HG02870 (cell line): ENCODE results near the gene FUBP3.

Source experiments
- ATAC-seq: cut with Tn5 transposase; IDR thresholded peaks from one replicate; pipeline ENCODE4 v1.9.1; 2021; ENCODE audit warnings: mild to moderate bottlenecking, moderate library complexity; ENCODE audit not compliant: unreplicated experiment

FUBP3 gene, protein sequence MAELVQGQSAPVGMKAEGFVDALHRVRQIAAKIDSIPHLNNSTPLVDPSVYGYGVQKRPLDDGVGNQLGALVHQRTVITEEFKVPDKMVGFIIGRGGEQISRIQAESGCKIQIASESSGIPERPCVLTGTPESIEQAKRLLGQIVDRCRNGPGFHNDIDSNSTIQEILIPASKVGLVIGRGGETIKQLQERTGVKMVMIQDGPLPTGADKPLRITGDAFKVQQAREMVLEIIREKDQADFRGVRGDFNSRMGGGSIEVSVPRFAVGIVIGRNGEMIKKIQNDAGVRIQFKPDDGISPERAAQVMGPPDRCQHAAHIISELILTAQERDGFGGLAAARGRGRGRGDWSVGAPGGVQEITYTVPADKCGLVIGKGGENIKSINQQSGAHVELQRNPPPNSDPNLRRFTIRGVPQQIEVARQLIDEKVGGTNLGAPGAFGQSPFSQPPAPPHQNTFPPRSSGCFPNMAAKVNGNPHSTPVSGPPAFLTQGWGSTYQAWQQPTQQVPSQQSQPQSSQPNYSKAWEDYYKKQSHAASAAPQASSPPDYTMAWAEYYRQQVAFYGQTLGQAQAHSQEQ

GRCh38 chr9:130578865-130579737, at the start of gene FUBP3:
TSS of gene FUBP3 (plus strand) at chr9:130579577. CDS start at chr9:130579681, 104 bp downstream.
- ATAC-seq: peak; percentile 83

GRCh38 chr9:130530938-130531337, 48.4 kb upstream of the FUBP3 start:
- ATAC-seq: no peak

GRCh38 chr9:130531670-130532069, 47.7 kb upstream of the FUBP3 start:
- ATAC-seq: no peak

DNA sequence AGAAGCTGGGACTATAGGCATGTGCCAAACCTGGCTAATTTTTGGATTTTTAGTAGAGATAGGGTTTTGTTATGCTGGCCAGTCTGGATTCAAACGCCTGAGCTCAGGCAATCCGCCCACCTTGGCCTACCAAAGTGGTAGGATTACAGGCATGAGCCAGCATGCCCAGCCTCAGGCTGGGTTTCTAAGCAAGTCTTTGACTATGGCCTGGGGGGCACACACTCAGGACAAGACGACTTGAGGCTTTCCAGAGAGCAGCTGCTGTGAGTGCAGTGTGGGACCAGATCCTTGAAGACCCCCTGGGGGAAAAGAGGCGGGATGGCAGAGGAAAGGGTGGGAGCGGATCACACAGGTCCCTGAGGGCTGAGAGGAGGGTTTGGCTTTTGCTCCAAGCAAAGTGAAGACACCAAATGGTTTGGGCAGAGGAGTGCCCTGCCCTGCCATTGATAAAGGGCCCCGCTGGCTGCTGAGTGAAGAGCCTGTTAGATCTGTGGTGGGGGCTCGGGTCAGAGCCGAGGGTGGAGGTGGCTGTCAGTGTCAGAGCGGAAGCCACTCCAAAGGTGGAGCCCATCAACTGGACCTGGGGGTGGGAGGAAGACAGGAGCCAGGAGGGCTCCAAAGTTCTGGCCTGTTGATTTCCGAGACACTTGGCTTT, 46.8 kb upstream of the FUBP3 start:
- no peak for ATAC-seq

- no peak for ATAC-seq
Measured at GRCh38 chr9:130535818-130536521, 43.4 kb upstream of the FUBP3 start.

GRCh38 chr9:130536701-130537107, 42.7 kb upstream of the FUBP3 start:
- no peak for ATAC-seq

GRCh38 chr9:130537346-130538050, 41.9 kb upstream of the FUBP3 start:
- no peak for ATAC-seq

GRCh38 chr9:130539420-130540223, 39.8 kb upstream of the FUBP3 start:
- no peak for ATAC-seq

DNA sequence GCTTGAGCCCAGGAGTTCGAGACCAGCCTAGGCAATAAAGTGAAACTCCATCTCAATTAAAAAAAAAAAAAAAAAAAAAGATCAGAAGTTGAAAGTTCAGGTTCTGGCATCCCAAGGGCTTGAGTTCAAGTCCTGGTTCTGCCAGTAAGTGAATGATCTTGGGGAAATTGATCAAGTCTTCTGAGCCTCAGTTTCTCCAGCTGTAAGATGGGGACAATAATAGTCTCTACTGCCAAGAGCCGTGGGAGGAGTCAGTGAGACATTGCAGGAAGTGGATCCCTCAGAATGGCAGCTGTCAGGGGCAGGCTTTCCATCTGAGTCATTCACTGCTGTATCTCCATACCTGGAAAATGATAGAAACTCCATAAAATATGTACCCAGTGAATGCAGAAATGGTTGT, 37.8 kb upstream of the FUBP3 start:
- no peak for ATAC-seq

DNA sequence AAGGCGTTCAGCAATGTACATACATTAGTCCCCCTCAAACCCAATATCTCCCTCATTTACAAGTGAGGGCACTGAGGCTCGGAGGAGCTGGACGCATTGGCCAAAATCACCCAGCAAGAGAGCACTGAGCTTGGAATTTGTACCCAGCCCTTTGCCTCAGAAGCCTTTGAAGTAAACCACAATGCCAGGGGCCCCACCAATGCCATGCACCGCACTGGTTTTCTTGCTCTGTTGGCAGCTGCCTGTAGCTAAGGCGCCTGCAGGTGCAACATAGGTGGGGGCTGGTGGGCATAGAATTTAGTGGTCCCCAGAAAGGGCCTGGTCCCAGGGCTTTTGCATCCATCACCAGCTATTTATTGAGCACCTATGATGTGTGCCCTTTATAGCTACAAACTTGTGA, 37.3 kb upstream of the FUBP3 start:
- ATAC-seq: no peak

DNA sequence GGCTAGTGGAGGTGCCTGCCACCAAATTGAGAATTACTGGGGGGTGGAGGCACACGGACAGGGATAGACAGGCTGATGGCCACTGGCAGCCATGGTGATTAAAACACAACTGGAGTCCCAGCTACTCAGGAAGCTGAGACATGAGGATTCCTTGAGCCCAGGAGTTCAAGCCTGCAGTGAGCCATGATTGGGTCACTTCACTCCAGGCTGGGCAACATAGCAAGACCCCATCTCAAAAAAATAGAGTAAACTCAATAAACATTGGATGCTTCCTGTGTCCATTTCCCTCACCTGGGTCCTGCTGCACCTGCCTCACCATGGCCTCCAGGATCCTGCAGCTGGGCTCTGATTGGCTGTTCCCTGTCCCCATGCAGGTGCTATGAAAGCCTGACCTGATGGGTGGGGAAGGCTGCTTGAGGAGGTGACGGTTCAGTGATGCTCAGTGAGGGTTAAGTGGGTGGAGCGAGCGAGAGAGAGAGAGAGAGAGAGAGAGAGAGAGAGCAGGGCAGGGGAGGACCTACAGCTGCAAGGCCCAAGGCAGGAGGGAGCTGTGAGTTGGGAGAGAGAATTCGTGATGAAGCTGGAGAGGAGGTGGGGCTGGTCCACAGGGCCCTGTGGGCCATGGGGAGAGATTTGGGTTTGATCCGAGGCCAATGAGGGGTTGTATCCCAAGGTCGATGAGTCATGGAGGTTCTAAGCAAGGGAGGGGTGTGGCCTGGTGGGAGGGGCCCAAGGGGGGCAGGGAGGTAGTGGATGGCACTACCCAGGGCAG, 36.7 kb upstream of the FUBP3 start:
- ATAC-seq: no peak

- no peak for ATAC-seq
Measured at GRCh38 chr9:130543368-130543767, 36.0 kb upstream of the FUBP3 start.

- no peak for ATAC-seq
Measured at GRCh38 chr9:130543859-130544258, 35.5 kb upstream of the FUBP3 start.

DNA sequence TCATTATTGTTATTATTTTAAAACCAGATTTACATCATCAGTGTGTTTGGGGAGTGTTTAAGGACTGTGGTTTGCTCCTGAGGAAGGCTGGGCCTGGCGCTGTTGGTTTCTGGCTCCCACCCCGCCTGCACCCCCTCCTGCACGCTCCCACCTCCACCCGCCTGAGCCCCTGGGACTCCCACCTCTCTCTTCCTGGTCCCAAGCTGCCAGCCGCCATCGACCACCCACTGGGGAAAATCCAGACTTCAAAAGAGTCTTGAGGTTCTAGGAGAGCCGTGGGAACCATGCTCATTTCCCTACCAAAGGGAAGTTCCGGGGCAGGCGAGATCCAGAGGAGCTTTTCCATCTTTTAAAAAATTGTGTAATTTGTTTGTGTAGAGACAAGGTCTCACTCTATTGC, 35.0 kb upstream of the FUBP3 start:
- ATAC-seq: no peak

DNA sequence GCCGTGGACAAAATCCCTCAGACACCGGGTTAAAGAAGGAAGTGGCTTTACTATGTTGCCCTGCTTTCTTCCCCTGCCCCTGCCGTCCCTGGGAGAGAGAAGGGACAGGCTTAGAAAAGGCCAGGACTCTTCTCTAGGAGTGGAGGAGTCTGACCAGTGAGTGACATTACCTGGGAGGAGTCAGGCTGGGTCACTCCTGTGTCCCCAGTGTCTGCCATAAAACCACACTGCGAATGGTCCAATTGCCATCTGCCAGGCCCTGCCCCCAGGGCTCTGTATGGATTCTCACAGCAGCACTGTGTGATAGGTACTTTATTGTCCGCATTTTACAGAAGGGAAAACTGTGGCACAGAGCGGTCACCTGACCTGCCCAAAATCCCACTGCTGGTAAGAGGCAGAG, 31.3 kb upstream of the FUBP3 start:
- no peak for ATAC-seq

GRCh38 chr9:130549093-130549735, 30.2 kb upstream of the FUBP3 start:
- ATAC-seq: no peak

DNA sequence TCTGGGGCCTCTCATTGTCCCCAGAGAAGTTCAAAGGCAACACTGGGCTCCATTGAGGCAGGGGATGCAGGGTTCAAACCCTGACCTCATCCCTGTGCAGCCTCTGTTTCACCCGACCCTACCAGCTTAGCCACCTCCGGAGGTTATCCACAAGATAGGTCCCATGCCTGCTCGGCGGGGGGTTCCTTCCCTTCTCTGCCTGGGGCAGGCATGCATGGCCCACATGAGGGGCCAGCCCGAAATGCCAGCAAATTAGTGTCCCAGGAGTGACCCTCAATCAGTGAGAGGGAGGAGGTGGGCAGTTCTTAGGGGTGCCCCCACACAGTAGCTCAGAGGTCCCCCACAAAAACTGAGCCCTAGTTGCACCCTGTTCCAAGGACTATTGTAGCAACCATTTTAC, 24.8 kb upstream of the FUBP3 start:
- no peak for ATAC-seq

- no peak for ATAC-seq
Measured at GRCh38 chr9:130555061-130555460, 24.3 kb upstream of the FUBP3 start.
